Hematopoietic multipotent progenitor cell treated with erythropoietin and hydrocortisone succinate and interleukin-3 and kit ligand, for 4 days (in vitro differentiated cells): ENCODE results near the gene LITAFD.

Experiments used
- DNase-seq: peaks from one replicate; pipeline ENCODE4 v3.0.0-alpha.2; 2015

Gene LITAFD

DNA sequence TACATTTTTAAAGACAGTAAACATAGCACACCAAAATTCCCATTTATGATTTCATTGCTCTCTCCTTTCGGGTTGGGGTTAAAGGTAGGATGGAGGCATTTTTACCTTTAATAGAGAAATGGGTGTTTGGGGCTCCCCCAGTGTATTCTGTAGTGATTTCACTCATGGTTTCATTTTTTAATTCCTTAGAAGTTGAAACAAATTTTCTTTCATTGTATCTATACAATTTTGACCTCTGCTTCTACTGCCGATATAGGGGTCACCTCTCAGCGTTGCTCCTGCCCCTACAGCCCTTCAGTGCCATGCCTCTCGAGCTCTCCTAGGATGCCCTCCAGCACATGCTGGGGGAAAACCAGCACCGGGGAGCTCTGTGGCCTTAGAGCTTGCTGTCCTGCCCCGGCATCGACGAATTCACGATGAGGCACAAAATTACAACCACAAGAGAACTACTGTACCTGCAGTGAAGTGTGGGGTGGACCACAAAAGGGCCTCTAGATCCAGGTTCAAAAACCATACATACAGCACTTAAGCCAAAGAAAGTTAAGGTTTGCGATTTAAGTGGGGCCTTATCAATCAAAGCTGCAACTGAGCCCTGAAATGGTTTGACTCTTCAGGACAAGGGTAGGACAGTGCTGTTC lies 39.3 kb downstream of the LITAFD start:
- no peak for DNase-seq

DNA sequence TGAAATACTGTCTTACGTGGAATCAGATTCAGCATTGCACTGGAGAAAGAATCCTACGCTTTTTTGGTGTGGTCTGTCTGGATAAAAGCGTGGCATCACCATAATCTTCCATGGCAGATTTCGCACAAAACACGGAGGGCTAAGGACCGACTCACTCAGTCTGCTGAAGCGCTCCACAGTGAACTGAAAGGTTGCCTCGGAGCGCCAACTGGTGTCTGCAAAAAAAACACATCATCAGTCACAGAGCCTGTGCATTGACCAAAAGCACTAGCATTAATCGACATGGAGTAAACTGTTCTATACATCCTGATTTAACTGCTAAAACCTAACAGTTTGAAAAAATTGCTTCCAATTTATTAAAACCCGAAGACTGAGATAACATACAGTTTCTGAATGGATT lies 41.0 kb downstream of the LITAFD start:
- DNase-seq: no peak

DNA sequence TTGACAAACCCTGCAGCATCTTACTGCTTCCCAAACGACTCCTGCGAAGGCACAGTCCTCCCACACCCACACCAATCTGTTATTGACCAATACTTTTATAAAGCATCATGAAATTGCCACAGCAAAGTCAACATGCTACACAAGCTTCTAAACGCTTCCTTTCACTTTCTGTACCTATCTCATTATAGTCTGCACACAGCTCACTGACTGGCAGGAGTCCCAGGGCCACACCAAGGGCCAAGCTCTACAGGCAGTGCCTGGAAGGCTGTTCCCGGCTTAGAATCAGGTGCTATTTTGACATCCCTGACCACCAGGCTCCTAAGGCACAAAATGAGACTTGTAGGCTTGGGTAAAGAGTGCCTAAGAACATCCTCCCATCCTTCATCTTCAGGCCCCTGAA lies 42.1 kb downstream of the LITAFD start:
- no peak for DNase-seq

DNA sequence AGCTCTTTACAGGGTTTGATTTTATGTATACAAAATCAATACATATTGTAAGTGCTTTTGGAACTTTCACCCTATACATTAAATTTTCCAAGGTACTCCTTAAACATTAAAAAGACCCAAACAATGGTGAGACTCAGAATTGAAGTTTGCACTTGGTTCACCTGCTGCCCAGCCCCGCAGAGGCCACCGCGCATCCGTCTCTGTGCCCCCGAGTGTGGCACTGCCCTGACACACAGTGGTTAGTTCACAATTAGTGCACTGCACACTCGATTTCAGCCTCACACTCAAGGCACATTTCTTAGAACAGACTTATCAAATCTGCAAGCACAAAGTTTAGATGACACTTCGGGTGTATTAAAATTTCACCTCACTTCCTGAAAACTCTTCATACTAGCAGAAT lies 43.3 kb downstream of the LITAFD start:
- DNase-seq: no peak

DNA sequence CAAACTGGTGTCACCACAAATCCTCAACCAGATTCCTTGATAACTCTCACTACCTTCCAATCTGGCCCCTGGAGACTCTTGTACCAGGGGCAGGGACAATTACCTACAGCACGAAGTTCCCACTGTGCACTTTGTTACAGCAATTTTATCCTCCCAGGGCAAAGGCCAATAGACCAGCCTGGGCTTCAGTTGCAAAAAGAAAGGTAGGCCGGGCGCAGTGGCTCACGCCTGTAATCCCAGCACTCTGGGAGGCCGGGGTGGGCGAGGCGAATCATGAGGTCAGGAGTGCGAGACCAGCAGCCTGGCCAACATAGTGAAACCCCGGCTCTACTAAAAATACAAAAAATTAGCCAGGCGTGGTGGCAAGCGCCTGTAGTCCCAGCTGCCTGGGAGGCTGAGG lies 44.7 kb downstream of the LITAFD start:
- DNase-seq: no peak

DNA sequence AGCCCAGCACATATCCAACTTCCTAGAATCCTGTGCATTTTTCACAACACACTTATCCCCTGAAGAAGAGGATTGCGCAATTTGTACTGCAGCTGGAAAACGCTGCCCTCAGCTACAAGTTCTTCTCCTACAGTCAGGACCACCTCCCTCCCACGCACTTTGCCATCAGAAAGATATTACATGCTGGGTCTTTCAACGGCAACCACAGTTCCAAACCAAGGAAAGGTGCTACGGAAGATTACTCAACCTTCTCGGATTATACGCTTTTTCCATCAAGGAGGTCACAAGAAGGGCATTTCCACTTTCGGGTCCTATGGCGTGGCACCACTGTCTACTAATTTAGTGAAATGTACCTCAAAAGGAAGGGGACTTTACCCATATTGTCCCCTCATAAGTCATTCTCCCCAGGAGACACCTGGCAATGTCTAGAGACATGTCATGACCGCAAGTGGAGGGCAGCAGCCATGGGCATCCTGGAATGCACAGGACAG lies 46.4 kb downstream of the LITAFD start:
- no peak for DNase-seq

DNA sequence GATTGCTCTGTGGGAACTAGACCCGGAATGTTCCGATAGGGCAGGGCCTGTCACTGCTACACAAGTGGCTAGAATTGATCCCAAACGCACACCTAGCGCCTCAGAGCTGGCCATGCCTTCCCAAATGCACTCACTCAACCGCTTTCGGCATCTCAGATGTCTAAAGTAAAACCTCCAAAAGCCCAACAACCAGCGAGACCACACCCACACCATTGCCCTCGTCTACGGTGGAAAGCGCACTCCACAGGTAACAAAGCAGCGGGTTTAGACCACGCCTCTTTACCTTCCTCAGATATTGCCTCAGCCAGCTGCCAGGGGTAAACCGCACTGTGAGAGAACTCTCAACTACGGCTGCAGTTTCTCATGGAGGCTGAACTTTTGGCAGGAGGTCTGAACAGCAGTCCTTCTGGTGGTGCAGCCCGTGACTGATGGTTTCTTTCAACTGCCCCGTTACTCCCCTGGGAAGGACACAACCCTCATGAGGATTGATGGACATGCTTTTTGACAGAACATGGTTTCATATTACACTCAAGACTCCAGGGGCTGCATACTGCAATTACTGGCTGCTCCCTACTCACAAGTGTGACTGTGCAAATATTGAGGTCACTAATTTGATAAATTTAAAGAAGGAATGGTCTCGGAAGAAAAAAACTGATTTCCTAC lies 47.1 kb downstream of the LITAFD start:
- DNase-seq: no peak

DNA sequence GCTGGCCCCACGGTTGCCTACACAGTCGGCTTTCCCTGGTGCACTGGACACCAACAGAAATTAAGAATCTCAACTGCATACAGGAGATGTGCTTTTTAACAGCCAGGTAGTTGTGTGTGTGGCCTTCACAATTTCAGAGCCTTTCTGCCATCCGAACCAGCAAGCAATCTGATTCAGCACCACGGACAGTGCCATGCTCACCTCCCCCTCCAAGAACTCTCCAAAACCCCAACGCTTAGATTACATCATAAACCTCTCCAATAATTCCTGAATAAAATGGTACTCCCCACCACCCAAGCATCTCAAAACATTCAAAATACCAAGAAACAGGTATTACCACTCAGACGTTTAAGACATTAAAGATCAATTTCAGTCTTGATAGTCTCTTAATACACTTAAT lies 49.7 kb downstream of the LITAFD start:
- peak; percentile 75 for DNase-seq

DNA sequence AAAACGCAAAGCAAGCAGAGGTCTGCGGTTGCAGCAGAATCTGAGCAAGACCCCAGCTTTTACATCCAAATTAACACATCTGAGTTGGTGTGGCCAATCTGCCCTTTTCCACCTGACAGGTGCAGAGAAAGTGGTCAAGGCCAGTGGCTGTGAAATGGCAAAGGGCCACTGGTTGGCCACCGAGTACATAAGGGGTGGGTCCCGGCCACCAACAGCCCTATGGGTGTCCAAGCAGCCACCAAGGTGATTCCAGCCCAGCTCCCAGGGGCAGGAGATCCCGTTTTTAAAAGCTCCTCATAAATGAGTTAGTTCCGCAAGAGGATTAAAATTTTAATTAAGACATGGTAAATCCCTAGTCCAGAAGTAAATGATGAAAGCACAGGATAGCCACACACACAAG lies 52.5 kb downstream of the LITAFD start:
- DNase-seq: no peak
